GM19099 (cell line): ENCODE results near the gene BOLL.

ENCODE experiments used
- POLR2A ChIP-seq: IDR thresholded peaks from 3 replicates; pipeline ENCODE4 v1.6.1; 2011; ENCODE audit warnings: low read depth; ENCODE audit not compliant: insufficient read length; ENCODE audit errors: extremely low read depth

BOLL gene, protein sequence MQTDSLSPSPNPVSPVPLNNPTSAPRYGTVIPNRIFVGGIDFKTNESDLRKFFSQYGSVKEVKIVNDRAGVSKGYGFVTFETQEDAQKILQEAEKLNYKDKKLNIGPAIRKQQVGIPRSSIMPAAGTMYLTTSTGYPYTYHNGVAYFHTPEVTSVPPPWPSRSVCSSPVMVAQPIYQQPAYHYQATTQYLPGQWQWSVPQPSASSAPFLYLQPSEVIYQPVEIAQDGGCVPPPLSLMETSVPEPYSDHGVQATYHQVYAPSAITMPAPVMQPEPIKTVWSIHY

DNA sequence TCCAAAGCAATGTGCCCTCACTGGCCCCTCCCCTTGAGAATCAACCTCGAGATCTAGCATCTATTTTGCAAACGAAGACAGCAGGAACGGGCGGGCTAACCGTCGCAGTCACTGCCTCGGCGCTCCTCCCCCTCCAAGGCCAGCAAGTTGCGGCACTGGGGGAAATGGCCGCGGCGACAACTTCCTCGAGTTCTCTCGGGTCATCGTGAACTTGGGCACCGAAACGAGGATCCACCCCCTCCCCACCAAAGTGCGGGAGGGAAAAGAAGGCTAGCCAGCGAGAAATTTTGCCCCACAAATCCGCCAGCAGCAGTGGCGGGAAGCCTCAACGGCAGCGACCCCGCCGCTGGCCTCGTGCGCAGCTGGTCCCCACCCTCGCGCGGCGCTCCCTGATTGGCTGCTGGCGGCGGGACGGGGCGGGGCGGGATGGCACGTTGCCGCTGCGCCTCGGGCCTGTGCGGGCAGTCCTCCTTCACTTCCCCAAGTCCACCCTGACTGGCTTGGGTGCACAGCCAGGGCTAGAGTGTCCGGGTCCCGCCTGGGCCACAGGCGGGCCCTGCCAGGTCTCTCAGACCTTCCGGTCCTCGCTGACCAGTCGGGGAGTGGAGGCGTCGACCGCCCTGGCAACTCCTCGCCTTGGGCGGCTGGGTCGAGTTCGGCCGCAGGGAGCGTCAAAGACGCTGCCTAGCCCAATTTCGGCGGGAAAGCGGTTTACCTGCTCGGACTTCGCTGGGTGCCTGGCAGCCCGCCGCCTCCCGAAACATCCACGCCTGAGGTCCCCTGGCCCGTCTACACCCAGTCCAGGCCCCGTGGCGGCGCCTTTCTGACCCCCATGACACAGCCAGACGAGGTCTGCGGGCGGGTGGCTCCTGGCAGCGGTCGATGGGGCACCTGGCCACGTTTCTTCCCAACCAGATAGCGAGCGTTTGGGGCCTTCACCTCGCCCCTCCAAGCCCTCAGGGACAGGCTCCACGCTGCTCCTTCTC, at the start of gene BOLL:
Gene BOLL, minus strand, starts transcription at position 364 of the 986 bp plus-strand sequence. CDS start 3,469 bp downstream, outside the sequence.
- TF ChIP-seq POLR2A = no peak

DNA sequence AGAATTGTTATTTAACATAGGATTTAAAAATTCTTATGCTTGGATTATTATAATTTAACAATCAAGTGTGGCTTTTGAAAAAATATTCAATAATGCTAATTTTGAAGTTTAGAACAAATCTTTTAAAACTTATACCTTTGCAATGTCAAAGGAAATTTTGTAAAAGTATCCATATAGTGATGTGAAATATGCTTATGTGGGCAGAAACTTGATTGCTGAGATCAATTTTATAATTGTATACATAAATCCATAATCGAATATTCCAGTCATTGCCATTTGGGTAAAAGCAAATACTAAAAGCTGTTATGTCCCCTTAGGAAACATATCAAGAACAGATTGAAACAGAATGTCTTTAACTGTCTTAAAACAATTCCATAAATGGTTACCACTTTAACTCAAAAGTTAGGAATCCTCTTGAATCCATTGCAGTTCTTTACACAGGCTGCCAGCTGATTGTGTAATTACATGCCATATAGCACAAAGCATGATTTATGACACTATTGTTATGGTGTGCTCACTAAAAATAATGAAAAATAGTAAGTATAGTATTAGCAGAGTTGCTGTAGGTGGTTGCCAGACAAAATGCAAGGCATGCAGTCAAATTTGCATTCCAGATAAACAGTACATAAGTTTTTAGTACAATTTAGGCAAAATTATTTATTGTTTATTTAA, 43.5 kb upstream of the BOLL start:
- TF ChIP-seq POLR2A = no peak

DNA sequence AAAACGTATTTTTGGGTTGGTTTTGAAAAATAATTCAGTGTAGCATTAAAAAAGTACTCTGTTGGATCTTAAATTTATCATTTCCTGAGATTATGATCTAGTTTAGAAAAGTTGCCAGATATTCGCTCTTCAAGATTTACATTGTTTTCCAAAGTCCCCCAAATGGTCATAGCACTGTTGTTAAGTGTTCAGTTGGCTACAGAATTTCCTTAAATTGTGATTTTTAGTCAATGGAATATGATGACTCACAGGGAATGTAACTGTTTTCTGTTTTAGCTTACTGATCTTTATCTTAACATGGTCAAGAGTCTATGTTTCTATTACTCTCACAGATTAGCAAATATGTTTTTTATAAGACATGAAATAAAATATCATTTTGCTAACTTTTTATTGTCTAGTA, 42.5 kb upstream of the BOLL start:
- TF ChIP-seq POLR2A = no peak

DNA sequence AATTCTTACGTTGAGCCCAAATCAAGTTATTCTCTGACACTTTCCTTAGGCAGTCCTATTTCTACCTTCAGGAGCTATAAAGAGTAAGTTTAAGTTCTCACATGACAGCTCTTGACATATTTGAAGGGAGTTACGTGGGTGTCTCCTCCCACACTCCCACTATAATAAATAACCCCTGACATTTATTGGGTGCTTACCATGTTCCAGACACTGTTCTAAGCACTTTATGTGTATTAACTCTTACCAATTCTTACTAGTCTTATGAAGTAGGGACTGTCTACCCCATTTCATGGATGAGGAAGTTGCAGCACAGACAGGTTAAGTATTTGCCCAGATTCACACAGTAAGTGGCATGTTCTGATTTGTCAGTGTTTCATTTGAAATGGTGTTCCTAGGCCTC, 37.2 kb upstream of the BOLL start:
- TF ChIP-seq POLR2A = no peak

DNA sequence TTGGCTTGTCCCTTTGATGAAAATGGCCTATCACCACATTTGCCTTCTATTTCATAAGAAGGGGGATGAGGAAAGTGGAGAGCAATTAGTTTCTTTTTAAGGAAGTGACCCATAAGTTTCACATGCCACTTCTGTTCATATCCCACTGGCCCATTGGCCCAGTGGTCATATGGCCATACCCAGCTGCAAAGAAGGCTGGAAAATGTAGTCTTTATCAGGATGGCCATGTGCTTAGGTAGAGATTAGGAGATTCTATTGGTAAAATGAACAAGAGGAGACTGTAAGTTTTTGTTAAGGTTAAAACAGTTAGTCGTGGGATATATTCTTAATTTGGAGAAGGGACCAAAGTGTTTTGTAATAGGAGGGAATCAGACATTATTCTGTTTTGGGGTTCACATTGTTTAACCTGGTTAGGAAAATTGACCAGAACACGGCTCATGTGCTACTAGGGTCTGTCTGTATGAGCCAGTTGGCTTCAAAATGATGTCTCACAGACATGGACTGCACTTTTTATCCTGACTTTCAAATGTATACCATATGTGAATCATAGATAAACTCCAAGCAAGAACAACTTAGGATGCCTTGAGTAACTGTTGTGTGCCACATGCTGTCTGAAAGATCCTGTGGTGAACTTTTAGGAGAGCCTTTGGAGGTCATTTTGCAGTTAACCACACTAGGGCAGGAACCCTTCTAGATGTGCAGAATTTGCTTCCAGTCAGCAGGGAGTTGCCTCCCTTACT, 36.6 kb upstream of the BOLL start:
- TF ChIP-seq POLR2A = no peak

DNA sequence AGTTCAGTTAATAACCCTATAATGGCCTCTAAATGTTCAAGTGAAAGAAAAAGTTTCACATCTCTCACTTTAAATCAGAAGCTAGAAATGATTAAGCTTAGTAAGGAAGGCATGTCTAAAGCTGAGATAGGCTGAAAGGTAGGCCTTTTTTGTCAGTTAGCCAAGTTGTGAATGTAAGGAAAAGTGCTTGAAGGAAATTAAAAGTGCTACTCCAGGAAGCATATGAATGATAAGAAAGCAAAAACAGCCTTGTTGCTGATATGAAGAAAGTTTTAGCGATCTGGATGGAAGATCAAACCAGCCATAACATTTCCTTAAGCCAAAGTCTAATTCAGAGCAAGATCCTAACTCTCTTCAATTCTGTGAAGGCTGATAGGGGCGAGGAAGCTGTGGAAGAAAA, 29.4 kb upstream of the BOLL start:
- TF ChIP-seq POLR2A = no peak

DNA sequence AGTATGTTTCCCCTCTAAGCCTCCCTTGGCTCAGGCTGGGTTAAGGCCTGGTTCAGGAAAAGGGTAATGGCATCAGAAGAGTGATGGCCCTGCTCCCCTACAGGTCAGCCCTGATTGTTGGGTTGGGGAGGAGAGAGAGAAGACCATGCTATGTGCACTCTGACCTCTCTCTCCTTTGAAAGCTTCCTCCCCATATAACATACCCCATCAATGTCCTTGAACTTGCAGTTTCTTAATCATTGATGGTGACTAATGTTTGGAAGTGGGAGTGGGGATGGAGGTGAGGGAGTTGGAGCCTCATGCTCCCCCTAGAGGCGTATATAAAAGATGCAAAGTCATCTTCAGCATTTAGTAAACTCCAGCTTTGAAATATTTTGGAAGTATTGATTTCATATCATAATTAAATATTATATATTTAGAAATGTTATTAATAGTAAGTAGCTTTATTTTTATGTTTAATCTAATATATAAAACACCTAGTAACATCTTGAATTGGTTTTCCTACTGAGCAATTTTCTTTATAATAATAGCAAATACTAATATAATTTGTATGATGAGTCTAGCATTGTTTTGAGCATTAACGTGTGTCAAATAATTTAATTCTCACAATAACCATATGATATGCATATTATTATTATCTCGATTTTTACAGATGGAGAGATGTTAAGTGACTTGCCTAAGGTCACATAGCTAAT, 28.1 kb upstream of the BOLL start:
- TF ChIP-seq POLR2A = no peak

DNA sequence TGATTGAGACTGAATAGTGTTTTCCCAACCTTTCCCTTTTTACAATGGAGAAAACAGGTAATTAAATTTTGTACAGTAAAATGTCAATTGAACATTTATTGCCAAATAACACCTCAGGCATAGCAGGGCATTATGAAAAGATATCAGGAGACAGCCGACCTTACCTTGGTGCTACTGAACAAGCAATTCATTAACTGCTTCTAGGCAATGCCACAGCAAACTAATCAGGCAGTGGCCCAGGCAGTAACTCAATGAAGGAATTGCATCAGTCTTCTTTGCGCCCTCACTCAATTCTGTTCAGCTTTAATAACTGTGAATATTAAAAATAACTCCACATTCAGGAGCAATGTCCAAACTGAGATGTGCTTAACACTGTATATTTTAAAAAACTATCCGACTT, 25.4 kb upstream of the BOLL start:
- TF ChIP-seq POLR2A = no peak

DNA sequence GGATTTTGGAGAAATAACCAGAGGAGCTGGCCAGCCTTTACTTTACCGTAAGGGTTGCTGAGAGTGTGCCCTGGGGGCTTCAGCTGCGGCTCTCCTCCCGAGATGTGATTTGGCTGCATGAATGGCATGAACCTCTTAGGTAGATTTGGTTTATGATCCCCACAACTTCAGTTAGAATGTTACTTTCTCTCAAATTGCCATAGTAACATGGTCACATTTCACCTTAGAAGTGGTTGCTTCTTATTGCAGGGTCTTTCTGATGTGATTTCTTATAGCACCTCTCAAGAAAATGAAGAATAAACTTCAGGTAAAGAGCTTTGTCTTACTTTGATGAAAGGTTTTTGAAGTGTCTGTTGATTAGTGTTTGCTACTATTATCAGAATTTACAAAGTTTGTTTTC, 24.9 kb upstream of the BOLL start:
- TF ChIP-seq POLR2A = no peak

DNA sequence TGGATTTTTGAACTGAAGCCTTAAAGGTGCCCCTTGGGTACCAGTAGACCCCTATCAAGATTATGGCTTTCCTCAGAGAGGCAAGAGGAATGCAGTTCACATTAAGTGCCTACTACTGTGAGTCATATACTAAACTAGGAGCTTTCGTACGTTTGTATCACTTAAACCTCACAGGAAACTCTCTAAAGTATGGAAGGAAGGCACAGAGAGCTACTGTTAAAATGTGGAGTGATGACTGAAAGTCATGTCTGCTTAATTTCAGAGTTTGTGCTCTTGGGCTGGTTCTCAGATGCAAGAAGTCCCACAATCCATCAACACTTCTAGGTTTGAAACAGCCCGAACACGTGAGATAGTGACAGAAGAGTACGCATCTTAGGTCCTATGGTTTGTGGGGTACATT, 23.9 kb upstream of the BOLL start:
- TF ChIP-seq POLR2A = no peak

DNA sequence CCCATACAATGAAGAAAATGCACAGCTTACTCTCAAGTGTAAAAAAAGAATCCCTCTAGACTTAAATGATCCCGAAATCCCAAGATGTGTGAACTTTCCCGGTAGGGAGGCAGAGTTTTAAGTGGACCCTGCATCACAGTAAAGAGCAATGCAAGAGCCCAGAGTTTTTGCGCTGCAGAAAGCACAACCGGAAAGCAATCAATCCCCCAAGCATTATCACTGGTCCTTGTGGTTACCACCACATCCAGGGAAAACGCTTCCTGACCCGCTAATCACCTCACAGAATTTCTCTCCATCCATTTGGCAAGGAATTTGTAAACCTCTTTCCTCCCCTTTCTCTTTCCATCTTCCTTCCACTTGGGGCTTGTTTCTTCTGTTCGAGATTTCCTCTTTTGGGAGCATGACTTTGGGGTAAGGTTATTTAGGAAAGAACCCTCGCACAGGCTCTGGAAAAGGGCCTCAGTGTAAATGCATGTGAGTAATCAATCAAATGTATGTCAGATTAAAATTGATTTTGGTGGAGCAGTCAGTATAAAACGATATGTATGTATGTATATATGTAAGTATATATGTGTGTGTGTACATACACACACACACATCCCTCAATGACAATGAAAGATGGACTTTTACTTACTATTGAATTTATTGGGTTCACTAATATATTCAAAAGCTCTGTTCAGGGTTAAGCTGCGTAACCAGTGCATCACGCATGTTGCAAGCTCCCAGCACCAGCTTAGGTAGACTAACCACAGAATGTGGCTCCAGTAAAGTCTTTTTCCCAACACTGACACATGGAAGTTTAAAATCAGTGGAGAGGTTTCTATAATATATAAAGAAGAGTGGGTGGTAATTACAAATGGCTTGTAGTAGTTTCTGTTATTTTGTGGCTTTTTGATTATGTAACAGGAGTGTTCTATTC, 20.9 kb upstream of the BOLL start:
- TF ChIP-seq POLR2A = no peak

DNA sequence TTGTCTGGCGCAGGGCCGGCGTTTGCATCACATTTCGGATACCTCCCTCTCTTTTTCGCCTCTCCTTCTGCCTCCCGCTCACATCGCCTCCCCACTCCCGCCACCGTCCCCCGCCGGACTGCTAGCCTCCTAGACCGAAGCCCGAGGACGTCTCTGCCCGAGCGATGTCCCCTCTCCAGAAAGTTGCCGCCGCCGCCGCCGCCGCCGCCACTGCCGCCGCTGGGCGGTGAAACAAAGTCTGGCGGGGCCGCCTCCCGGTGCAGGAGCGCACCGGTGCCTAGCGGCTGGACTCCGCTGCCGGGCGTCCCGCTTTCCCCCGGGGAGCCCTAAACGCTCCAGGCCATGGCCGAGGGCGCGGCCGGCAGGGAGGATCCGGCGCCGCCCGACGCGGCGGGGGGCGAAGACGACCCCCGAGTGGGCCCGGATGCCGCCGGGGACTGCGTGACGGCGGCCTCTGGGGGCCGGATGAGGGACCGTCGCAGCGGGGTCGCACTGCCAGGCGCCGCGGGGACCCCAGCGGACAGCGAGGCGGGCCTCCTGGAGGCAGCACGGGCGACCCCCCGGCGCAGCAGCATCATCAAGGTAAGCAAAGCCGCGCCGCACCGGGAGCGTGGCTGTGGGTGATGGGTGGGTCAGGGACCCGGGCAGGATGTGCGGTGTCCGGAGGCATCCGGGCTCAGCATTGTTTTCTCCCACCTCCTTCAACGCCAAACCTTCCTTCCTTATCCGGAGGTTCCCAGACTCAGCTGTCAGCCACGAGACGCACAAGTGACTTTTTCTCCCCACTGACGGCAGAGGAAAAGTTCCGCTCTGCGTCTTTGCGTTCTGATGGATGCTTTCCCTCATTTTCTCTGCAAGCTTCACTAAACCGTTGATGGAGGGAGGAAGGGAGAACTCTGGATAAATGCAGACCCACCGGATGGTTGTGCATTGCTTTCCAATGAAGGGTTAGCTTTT, 19.9 kb upstream of the BOLL start:
- TF ChIP-seq POLR2A = no peak
